Endothelial cell of umbilical vein (primary cell): ENCODE measurements around the gene KLF15. TPM values are rescaled to one million over a fixed set of nuclear protein-coding genes. Genes with fewer than 3 reads are reported as not detected.

Experiments used
- BruUV-seq: library from RNA; stranded (reverse); fragments of 400-500 nt; replicated peaks from 2 replicates; lab custom pipeline; 2021; lab: Mats Ljungman, UMichigan
- CTCF ChIA-PET: fragments of 300-600, 350-600 bp; sonication (Branson Sonifier 250); formaldehyde crosslinking; loops from one replicate; lab custom pipeline; 2021; ENCODE audit warnings: antibody characterized with exemption, inconsistent platforms; lab: Charles Lee
- POLR2A ChIA-PET: fragments of 300-600, 350-600 bp; sonication (Branson Sonifier 250); formaldehyde crosslinking; loops from one replicate; lab custom pipeline; 2021; ENCODE audit warnings: antibody characterized with exemption, inconsistent platforms; lab: Charles Lee
- DNase-seq: peaks from one replicate; pipeline ENCODE4 v3.0.0-alpha.2; 2011; ENCODE audit warnings: low read depth, low spot score
- FAIRE-seq: peaks from 2 replicates; lab custom pipeline; 2011; peaks lifted over from hg19 to GRCh38; lab: Jason Lieb, UNC
- H2AFZ ChIP-seq: 2 replicates; pipeline ENCODE4 v1.6.0; 2012; ENCODE audit warnings: low read depth, low read length, control low read depth, inconsistent platforms
- H3K27ac ChIP-seq: 2 replicates; pipeline ENCODE4 v1.5.1; 2011; ENCODE audit warnings: low read depth, mild to moderate bottlenecking, control low read depth, low read length, moderate library complexity; ENCODE audit not compliant: insufficient read depth
- H3K27me3 ChIP-seq, 2 experiments: 2 replicates each; pipeline versions ENCODE4 v1.6.0 to v1.6.1; 2011; ENCODE audit warnings: low read length in 2 of 2, mixed read lengths in 1 of 2; ENCODE audit not compliant: control insufficient read depth in 2 of 2, insufficient read depth in 2 of 2
- H3K36me3 ChIP-seq, 2 experiments: 2 replicates in 1 of 2; 3 replicates in 1 of 2; pipeline ENCODE4 v1.5.1; 2011; ENCODE audit warnings: low read length in 2 of 2, mild to moderate bottlenecking in 1 of 2, moderate library complexity in 1 of 2; ENCODE audit not compliant: control insufficient read depth in 2 of 2, insufficient read depth in 2 of 2; ENCODE audit errors: extremely low read depth in 1 of 2
- H3K4me1 ChIP-seq: 3 replicates; pipeline ENCODE4 v1.5.1; 2011; ENCODE audit warnings: mild to moderate bottlenecking, low read length; ENCODE audit not compliant: control insufficient read depth, insufficient read depth; ENCODE audit errors: extremely low read depth
- H3K4me2 ChIP-seq: 2 replicates; pipeline ENCODE4 v1.6.1; 2011; ENCODE audit warnings: low read length, control low read depth, mixed read lengths; ENCODE audit not compliant: insufficient read depth
- H3K4me3 ChIP-seq, 3 experiments: fragments of 200-600 bp in 1 of 3; sonication (generic), shearing (Covaris generic) in 1 of 3; replicated peaks in 1 of 3; 2 replicates each; pipeline ENCODE4 v1.5.1; 2011 to 2016; ENCODE audit warnings: control low read depth in 3 of 3, low read length in 3 of 3, mild to moderate bottlenecking in 2 of 3, inconsistent platforms in 1 of 3, low read depth in 1 of 3, moderate library complexity in 1 of 3; ENCODE audit not compliant: insufficient read depth in 1 of 3
- H3K79me2 ChIP-seq: 2 replicates; pipeline ENCODE4 v1.6.0; 2012; ENCODE audit warnings: low read length, inconsistent platforms; ENCODE audit not compliant: control insufficient read depth, insufficient read depth
- H3K9ac ChIP-seq: replicated peaks from 2 replicates; pipeline ENCODE3; 2011; ENCODE audit warnings: low read length, control low read depth; ENCODE audit not compliant: insufficient read depth; ENCODE audit errors: extremely low read depth
- H3K9me1 ChIP-seq: replicated peaks from 3 replicates; pipeline ENCODE4 v1.6.0; 2011; ENCODE audit warnings: mild to moderate bottlenecking, low read length; ENCODE audit not compliant: control insufficient read depth, insufficient read depth; ENCODE audit errors: extremely low read depth
- H3K9me3 ChIP-seq: replicated peaks from 2 replicates; pipeline ENCODE4 v1.5.1; 2012; ENCODE audit warnings: low read length, inconsistent platforms; ENCODE audit not compliant: control insufficient read depth, insufficient read depth
- H4K20me1 ChIP-seq: replicated peaks from 2 replicates; pipeline ENCODE3; 2011; ENCODE audit warnings: mild to moderate bottlenecking, low read length; ENCODE audit not compliant: control insufficient read depth, insufficient read depth; ENCODE audit errors: extremely low read depth
- CTCF ChIP-seq, 2 donors: IDR thresholded peaks; 1 replicate in 1 of 2; 2 replicates in 1 of 2; pipeline ENCODE4 v1.5.1; 2011; ENCODE audit warnings: low read length in 2 of 2, mild to moderate bottlenecking in 2 of 2, moderate library complexity in 2 of 2, control low read depth in 1 of 2, inconsistent platforms in 1 of 2, low read depth in 1 of 2; ENCODE audit not compliant: insufficient read depth in 1 of 2; ENCODE audit errors: extremely low read depth in 1 of 2
- EZH2 ChIP-seq: IDR thresholded peaks from 2 replicates; pipeline ENCODE4 v1.6.1; 2012; ENCODE audit warnings: borderline replicate concordance, low read depth, mild to moderate bottlenecking, moderate library complexity, low read length, inconsistent platforms; ENCODE audit not compliant: severe bottlenecking
- FOS ChIP-seq: IDR thresholded peaks from 2 replicates; pipeline ENCODE4 v1.6.1; 2011; ENCODE audit warnings: mild to moderate bottlenecking, low read length, moderate library complexity, borderline replicate concordance; ENCODE audit not compliant: insufficient read depth
- GATA2 ChIP-seq: IDR thresholded peaks from 2 replicates; pipeline ENCODE4 v1.7.0; 2011; ENCODE audit warnings: low read depth, mild to moderate bottlenecking, moderate library complexity, mixed read lengths, low read length; ENCODE audit not compliant: insufficient read length, insufficient read depth
- JUN ChIP-seq: IDR thresholded peaks from 2 replicates; pipeline ENCODE4 v1.6.1; 2011; ENCODE audit warnings: borderline replicate concordance, low read depth; ENCODE audit not compliant: insufficient read length, insufficient read depth
- MAX ChIP-seq: IDR thresholded peaks from 2 replicates; pipeline ENCODE4 v1.6.1; 2011; ENCODE audit not compliant: insufficient read depth, insufficient read length
- MYC ChIP-seq: IDR thresholded peaks from one replicate; pipeline ENCODE4 v1.6.1; 2011; ENCODE audit warnings: mild to moderate bottlenecking, low read depth, low read length
- POLR2A ChIP-seq: IDR thresholded peaks from 2 replicates; pipeline ENCODE4 v1.6.1; 2012; ENCODE audit warnings: low read depth, mild to moderate bottlenecking, control low read depth, low read length
- POLR2AphosphoS5 ChIP-seq: IDR thresholded peaks from 2 replicates; pipeline ENCODE4 v1.6.1; 2012; ENCODE audit warnings: low read depth, mild to moderate bottlenecking, control low read depth, low read length, moderate library complexity; ENCODE audit not compliant: insufficient read depth
- dilution Hi-C: fragments of 300-500 bp; cut with MboI; formaldehyde crosslinking; loops from one replicate; pipeline ENCODE4 v1.15.0; 2019; ENCODE audit warnings: low sequenced_read_pairs; ENCODE audit not compliant: extremely low pct_ligation_motif_present
- intact Hi-C: fragments of 100-400 bp; cut with micrococcal nuclease; formaldehyde crosslinking; loops from one replicate; pipeline ENCODE4 v1.10.0; 2022
- polyA plus RNA-seq, 4 experiments: library from polyadenylated mRNA; depleted of rRNA in 3 of 4; stranded (reverse) in 3 of 4; unstranded in 1 of 4; fragments of >200 nt; gene quantifications; 2 replicates each; pipeline versions ENCODE4 v1.2.1 to v1.2.3, GENCODE V29; 2011 to 2012; ENCODE audit warnings: missing spikeins in 1 of 4
- total RNA-seq: library from RNA; stranded (reverse); gene quantifications from 2 replicates; pipeline ENCODE4 v1.2.3, GENCODE V29; 2021

KLF15 gene
- total and polyA plus RNA-seq, 2 donors (not counting 3 experiments of a cell fraction or from before 2014, with no cell fraction given) = 2.2 to 3.0 TPM

GRCh38 chr3:126355251-126355650 is 2.0 kb downstream of the KLF15 start:
- BruUV-seq = no TSS peak
- H3K79me2 ChIP-seq = no peaks in the 10 kb centered on the region
- dilution Hi-C loops = no loop called here

GRCh38 chr3:126354776-126355175 is 2.4 kb downstream of the KLF15 start:
- Histone ChIP-seq H3K27me3 (peaks cover 14 to 17% of the 10 kb centered on the region in 2 experiments), H3K9ac (no peak overlapping the region), H3K9me3 (no peaks in the 10 kb centered on the region), H3K4me3 (no peak overlapping the region), H3K4me2 (no peak overlapping the region), H4K20me1 (no peaks in the 10 kb centered on the region), H3K79me2 (no peaks in the 10 kb centered on the region), H2AFZ (no peak overlapping the region), H3K36me3 (peaks cover 0 to 4% of the 10 kb centered on the region in 2 experiments), H3K9me1 (no peaks in the 10 kb centered on the region), H3K27ac (no peak overlapping the region), H3K4me1 (peaks cover 12% of the 10 kb centered on the region)
- dilution Hi-C loops = no loop called here
- intact Hi-C loops = loop anchor here (5.0 kb wide), 1 partner anchor 272 kb away; the partner anchor contains the start of gene SLC41A3
- BruUV-seq = no TSS peak
- ChIA-PET POLR2A (no interaction called here), CTCF (no interaction called here)
- FAIRE-seq (no peak), DNase-seq (no peak)
- TF ChIP-seq MAX = no peak
- no peak for TF ChIP-seq EZH2
- no peak for TF ChIP-seq POLR2AphosphoS5
- TF ChIP-seq GATA2 = no peak
- no peak for TF ChIP-seq JUN
- no peak for TF ChIP-seq POLR2A
- TF ChIP-seq FOS = no peak
- TF ChIP-seq MYC = no peak
- no peak for TF ChIP-seq CTCF (IDR thresholded peaks at IDR 0.05; ENCODE audit: extremely low read depth in 1 of 2, insufficient read depth in 1 of 2, low read depth in 1 of 2, low read length in 2 of 2)

More at GRCh38 chr3:126355251-126355650, 2.0 kb downstream of the KLF15 start:
- Histone ChIP-seq H3K9ac (no peak overlapping the region), H3K27me3 (peaks cover 14 to 22% of the 10 kb centered on the region in 2 experiments), H3K36me3 (peaks cover 0 to 4% of the 10 kb centered on the region in 2 experiments), H3K4me2 (no peak overlapping the region), H3K4me1 (peaks cover 12% of the 10 kb centered on the region), H3K27ac (no peak overlapping the region), H3K4me3 (no peak overlapping the region), H4K20me1 (no peaks in the 10 kb centered on the region), H3K9me1 (no peaks in the 10 kb centered on the region), H3K9me3 (no peaks in the 10 kb centered on the region), H2AFZ (no peak overlapping the region)
- intact Hi-C loops = loop anchor here (5.0 kb wide), 1 partner anchor 273 kb away; the partner anchor contains the start of gene SLC41A3
- DNase-seq = no peak
- ChIA-PET CTCF (no interaction called here), POLR2A (no interaction called here)
- no peak for TF ChIP-seq POLR2A
- no peak for TF ChIP-seq EZH2
- no peak for TF ChIP-seq MAX
- no peak for TF ChIP-seq POLR2AphosphoS5
- no peak for TF ChIP-seq GATA2
- TF ChIP-seq JUN = no peak
- FAIRE-seq = no peak
